ENCODE data around the gene ZNF26. TPM values are rescaled to one million over a fixed set of nuclear protein-coding genes. Genes with fewer than 3 reads are reported as not detected.
"Not testable (repeated sequence)": the region's sequence is repeated elsewhere in the genome, so short reads cannot be mapped to it uniquely, and the experiment has no call there.

ZNF26 gene, protein sequence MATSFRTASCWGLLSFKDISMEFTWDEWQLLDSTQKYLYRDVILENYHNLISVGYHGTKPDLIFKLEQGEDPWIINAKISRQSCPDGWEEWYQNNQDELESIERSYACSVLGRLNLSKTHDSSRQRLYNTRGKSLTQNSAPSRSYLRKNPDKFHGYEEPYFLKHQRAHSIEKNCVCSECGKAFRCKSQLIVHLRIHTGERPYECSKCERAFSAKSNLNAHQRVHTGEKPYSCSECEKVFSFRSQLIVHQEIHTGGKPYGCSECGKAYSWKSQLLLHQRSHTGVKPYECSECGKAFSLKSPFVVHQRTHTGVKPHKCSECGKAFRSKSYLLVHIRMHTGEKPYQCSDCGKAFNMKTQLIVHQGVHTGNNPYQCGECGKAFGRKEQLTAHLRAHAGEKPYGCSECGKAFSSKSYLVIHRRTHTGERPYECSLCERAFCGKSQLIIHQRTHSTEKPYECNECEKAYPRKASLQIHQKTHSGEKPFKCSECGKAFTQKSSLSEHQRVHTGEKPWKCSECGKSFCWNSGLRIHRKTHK
- total RNA-seq (2022) (25.3 and 28.5 TPM in 2 replicates), Bru-seq, nascent RNA (percentile 90 among the genes with signal in this experiment), BruChase-seq, experiment 1, labeled RNA remaining after a 6-hour chase (percentile 92 among the genes with signal in this experiment), BruChase-seq, experiment 2, labeled RNA remaining after a 2-hour chase (percentile 89 among the genes with signal in this experiment)
- long read RNA-seq, full-length matches to known transcripts, result 7 of 30 reads
- long read RNA-seq, partial matches to known transcripts, result 3 of 30 reads
- long read RNA-seq, other reads (novel, unspliced or antisense), result 20 of 30 reads

DNA sequence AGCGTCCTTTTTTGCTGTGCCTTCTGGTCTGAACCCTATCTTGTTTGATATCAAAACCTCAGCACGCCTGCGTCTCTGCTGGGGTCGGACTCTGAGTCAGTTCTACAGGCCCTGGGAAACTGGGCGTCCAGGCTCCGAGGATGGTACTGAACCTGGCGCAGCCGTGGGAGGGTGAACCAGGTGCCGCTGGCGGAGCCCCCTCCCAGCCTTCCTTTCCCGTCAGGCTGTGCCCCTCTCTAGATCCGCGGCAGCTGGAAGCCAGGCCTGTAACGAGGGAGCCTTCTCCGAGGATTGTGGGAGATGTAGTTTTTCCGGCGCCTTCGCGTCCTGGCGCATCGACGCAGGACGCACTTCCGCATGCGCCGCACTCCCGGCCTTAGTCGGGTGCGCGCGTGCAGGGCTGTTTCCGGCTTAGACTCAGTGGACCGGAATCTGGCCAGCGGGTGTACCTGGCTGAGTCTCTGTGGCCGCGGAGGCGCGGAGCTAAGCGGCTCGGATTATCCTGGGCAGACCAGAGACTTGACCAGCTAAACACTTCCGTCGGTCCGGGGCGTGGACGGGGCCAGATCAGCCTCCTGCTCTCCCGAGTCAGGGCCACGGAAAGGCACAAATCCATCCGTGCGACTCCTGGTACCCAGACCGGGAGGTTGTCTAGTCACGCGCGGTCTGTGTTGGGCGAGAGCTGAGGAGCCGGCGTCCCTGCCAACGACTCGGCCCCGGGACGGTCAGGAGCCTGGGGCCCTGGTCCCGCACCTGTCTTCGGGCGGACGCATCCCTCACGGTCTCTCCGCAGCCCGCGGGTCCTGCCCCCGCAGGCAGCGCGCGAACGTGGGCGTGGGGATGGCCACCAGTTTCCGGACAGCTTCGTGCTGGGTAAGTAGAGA lies at the start of gene ZNF26:
Gene ZNF26 (plus strand): TSS at position 367 of the 884 bp plus-strand sequence. CDS start 474 bp downstream, at position 841.
- intact Hi-C loops (cut with micrococcal nuclease; ENCODE audit: unreplicated experiment), result loop anchor here (2.0 to 5.0 kb wide), 2 partner anchors 51 to 96 kb away; partner anchors contain the start of genes ZNF140 and ZNF84
- CTCF ChIA-PET, result interaction anchor here (0.6 to 1.3 kb wide), 3 partner anchors 12 to 21 kb away, joined by 3 to 4 read pairs (median 4); no protein-coding TSS in a partner anchor
- H3K9me3 Mint-ChIP-seq (ENCODE audit: low read depth, unreplicated experiment), result peaks cover 16% of the 10 kb centered on the region
- H3K4me3 Mint-ChIP-seq (ENCODE audit: low read depth, unreplicated experiment), result peak within 1 kb of the TSS; percentile 76
- H3K27ac Mint-ChIP-seq (ENCODE audit: unreplicated experiment), result peak within 1 kb of the TSS; percentile 95
- peak; percentile 94 for DNase-seq
- BruUV-seq (replicated peaks), result no TSS peak
- H3K36me3 Mint-ChIP-seq (ENCODE audit: insufficient read depth, unreplicated experiment), result peaks cover 53% of the 10 kb centered on the region
- H3K4me1 Mint-ChIP-seq (ENCODE audit: low read depth, unreplicated experiment), result peaks cover 26% of the 10 kb centered on the region
- H3K27me3 Mint-ChIP-seq (ENCODE audit: unreplicated experiment), result no peaks in the 10 kb centered on the region
- TF ChIP-seq, protein P1, sequence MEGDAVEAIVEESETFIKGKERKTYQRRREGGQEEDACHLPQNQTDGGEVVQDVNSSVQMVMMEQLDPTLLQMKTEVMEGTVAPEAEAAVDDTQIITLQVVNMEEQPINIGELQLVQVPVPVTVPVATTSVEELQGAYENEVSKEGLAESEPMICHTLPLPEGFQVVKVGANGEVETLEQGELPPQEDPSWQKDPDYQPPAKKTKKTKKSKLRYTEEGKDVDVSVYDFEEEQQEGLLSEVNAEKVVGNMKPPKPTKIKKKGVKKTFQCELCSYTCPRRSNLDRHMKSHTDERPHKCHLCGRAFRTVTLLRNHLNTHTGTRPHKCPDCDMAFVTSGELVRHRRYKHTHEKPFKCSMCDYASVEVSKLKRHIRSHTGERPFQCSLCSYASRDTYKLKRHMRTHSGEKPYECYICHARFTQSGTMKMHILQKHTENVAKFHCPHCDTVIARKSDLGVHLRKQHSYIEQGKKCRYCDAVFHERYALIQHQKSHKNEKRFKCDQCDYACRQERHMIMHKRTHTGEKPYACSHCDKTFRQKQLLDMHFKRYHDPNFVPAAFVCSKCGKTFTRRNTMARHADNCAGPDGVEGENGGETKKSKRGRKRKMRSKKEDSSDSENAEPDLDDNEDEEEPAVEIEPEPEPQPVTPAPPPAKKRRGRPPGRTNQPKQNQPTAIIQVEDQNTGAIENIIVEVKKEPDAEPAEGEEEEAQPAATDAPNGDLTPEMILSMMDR (IDR thresholded peaks at IDR 0.05; ENCODE audit: unreplicated experiment), result no peak

DNA sequence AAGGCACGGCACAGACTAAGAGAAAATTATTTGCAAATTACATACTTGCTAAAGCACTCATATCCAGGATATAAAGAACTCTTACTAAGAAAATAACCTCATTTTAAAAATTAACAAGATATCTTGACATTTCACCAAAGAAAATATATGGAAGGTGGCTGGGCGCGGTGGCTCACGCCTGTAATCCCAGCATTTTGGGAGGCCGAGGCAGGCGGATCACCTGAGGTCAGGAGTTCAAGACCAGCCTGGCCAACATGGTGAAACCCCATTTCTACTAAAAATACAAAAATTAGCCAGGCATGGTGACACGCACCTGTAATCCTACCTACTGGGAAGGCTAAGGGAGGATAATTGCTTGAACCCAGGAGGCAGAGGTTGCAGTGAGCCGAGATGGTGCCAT lies 49.2 kb upstream of the ZNF26 start:
- H3K9me3 Mint-ChIP-seq (ENCODE audit: low read depth, unreplicated experiment), result peaks cover 18% of the 10 kb centered on the region
- H3K4me3 Mint-ChIP-seq (ENCODE audit: low read depth, unreplicated experiment); CTCF ChIA-PET; H3K27me3 Mint-ChIP-seq (ENCODE audit: unreplicated experiment); intact Hi-C loops (cut with micrococcal nuclease; ENCODE audit: unreplicated experiment); DNase-seq; H3K27ac Mint-ChIP-seq (ENCODE audit: unreplicated experiment); H3K4me1 Mint-ChIP-seq (ENCODE audit: low read depth, unreplicated experiment); BruUV-seq (replicated peaks): not testable (repeated sequence)
- H3K36me3 Mint-ChIP-seq (ENCODE audit: insufficient read depth, unreplicated experiment), result peaks cover 23% of the 10 kb centered on the region

DNA sequence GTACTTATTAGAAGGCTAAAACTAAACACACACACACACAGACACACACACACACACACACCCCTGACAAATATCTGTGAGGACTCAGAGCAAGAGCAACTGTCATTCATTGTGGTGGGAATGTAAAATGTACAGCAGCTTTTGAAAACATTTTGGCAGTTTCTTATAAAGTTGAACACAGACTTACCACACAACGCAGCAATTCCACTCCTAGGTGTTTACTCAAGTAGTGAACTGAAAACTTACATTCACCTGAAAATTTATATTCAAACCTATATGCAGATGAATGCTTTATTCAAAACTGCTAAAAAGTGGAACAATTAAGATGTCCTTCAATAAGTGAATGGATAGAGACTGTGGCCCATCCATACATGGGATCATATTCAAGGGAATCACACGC lies 48.7 kb upstream of the ZNF26 start:
- no peak for DNase-seq
- BruUV-seq (replicated peaks), result no TSS peak
- H3K4me1 Mint-ChIP-seq (ENCODE audit: low read depth, unreplicated experiment), result no peaks in the 10 kb centered on the region
- TF ChIP-seq, protein P1 (IDR thresholded peaks at IDR 0.05; ENCODE audit: unreplicated experiment), result no peak
- H3K27me3 Mint-ChIP-seq (ENCODE audit: unreplicated experiment), result no peaks in the 10 kb centered on the region
- intact Hi-C loops (cut with micrococcal nuclease; ENCODE audit: unreplicated experiment), result no loop called here
- peaks cover 29% of the 10 kb centered on the region for H3K36me3 Mint-ChIP-seq (ENCODE audit: insufficient read depth, unreplicated experiment)
- peaks cover 18% of the 10 kb centered on the region for H3K9me3 Mint-ChIP-seq (ENCODE audit: low read depth, unreplicated experiment)
- H3K4me3 Mint-ChIP-seq (ENCODE audit: low read depth, unreplicated experiment), result no peak overlapping the region
- H3K27ac Mint-ChIP-seq (ENCODE audit: unreplicated experiment), result no peak overlapping the region
- CTCF ChIA-PET, result no interaction called here

DNA sequence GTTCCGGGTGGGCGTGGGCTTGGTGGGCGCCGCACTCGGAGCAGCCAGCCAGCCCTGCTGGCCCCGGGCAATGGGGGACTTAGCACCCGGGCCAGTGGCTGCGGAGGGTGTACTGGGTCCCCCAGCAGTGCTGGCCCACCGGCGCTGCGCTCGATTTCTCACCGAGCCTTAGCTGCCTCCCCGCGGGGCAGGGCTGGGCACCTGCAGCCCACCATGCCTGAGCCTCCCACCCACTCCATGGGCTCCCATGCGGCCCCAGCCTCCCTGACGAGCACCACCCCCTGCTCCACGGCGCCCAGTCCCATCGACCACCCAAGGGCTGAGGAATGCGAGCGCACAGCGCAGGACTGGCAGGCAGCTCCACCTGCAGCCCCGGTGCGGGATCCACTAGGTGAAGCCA lies 47.4 kb upstream of the ZNF26 start:
- H3K36me3 Mint-ChIP-seq (ENCODE audit: insufficient read depth, unreplicated experiment), result peaks cover 42% of the 10 kb centered on the region
- intact Hi-C loops (cut with micrococcal nuclease; ENCODE audit: unreplicated experiment); H3K27me3 Mint-ChIP-seq (ENCODE audit: unreplicated experiment); H3K27ac Mint-ChIP-seq (ENCODE audit: unreplicated experiment); DNase-seq; CTCF ChIA-PET; H3K4me1 Mint-ChIP-seq (ENCODE audit: low read depth, unreplicated experiment); BruUV-seq (replicated peaks); H3K4me3 Mint-ChIP-seq (ENCODE audit: low read depth, unreplicated experiment): not testable (repeated sequence)
- peaks cover 18% of the 10 kb centered on the region for H3K9me3 Mint-ChIP-seq (ENCODE audit: low read depth, unreplicated experiment)

All from Calu3 (cell line).